Retinal pigment epithelial cell (primary cell): Measurements from ENCODE around the gene GALNT7.

ENCODE experiments used
- DNase-seq: peaks from one replicate; pipeline ENCODE4 v3.0.0-alpha.2; 2010; ENCODE audit warnings: low read depth
- H3K4me3 ChIP-seq: 2 replicates; pipeline ENCODE4 v1.5.1; 2011; ENCODE audit warnings: mild to moderate bottlenecking, low read length, control low read depth, moderate library complexity
- CTCF ChIP-seq: conservative IDR thresholded peaks from 2 replicates; pipeline ENCODE4 v1.5.1; 2011; ENCODE audit warnings: low read depth, low read length, control low read depth, inconsistent platforms

GALNT7 gene

GRCh38 chr4:173171987-173172386 lies 3.4 kb downstream of the GALNT7 start:
- no peak overlapping the region for H3K4me3 ChIP-seq
- TF ChIP-seq CTCF = no peak
- no peak for DNase-seq

GRCh38 chr4:173174184-173174583 lies 5.6 kb downstream of the GALNT7 start:
- no peak overlapping the region for H3K4me3 ChIP-seq
- no peak for DNase-seq
- no peak for TF ChIP-seq CTCF

DNA sequence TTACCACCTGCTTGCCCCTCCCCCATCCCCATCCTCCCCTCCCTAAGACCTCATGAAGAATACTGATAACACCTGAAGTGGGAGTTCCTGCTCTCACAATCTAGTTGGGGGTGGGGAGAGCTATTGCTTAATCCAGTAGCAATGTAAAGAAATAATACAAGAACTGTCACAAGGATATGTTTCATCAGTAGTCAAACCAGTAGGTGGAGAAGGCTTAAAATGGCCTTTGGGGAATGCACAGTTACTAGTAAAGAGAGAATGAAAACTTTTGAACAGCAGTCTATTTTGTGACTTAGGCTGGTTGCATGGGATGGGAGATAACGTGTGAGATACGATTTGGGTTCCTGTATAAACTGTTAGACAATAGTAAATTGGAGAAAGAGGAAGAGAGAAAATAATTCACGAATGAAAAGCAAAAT lies 6.0 kb downstream of the GALNT7 start:
- H3K4me3 ChIP-seq = no peak overlapping the region
- TF ChIP-seq CTCF = no peak

GRCh38 chr4:173176010-173176409 lies 7.4 kb downstream of the GALNT7 start:
- no peak for TF ChIP-seq CTCF
- H3K4me3 ChIP-seq = no peak overlapping the region

More for the DNA sequence above, 6.0 kb downstream of the GALNT7 start:
- no peak for DNase-seq

DNA sequence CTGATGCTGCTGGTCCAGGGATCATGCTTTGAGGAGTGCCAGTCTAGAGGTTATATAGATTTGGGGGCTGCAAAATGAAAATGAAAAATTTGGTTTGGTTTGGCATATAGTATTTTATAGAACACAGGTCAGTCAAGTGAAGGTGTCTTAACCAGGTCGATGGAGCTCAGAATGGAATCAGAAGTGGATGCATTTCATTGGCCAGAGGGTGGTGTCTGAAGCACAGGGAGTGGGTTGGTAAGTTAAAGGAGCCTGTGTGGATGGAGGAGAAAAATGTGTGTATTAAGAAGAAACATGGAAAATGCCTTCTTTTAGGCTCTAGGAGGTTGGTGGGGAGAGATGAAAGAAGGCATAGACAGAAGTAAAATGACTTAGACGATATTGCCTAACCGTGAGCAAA lies 8.6 kb downstream of the GALNT7 start:
- no peak for DNase-seq
- no peak overlapping the region for H3K4me3 ChIP-seq
- TF ChIP-seq CTCF = no peak

More at GRCh38 chr4:173176010-173176409, 7.4 kb downstream of the GALNT7 start:
- DNase-seq = no peak

GRCh38 chr4:173178144-173178543 lies 9.5 kb downstream of the GALNT7 start:
- H3K4me3 ChIP-seq = no peak overlapping the region
- no peak for TF ChIP-seq CTCF
- no peak for DNase-seq

DNA sequence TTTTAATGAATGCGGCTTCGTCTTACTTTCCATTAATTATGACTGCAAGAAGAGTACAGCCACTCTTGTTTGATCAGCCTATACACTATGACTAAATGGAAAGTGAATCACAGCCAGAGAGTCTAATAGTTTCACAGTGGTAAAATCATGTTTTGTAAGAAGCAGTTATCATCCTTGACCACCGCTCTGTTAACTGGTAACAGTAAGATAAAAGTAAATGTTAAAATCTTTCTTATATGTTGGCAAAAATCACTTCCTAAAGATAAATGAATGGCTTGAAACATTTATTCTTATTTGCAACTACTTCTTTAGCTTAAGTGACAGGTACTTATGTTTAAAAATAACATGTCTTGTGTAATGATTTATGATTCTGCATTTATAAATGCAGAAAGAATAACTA lies 13.2 kb downstream of the GALNT7 start:
- no peak overlapping the region for H3K4me3 ChIP-seq
- DNase-seq = no peak
- no peak for TF ChIP-seq CTCF
